A673 (cell line): Measurements from ENCODE around the gene PDGFC. TPM values are rescaled to one million over a fixed set of nuclear protein-coding genes. Genes with fewer than 3 reads are reported as not detected.

ENCODE experiments used
- BruUV-seq: library from RNA; stranded (reverse); fragments of 400-500 nt; replicated peaks from 2 replicates; lab custom pipeline; 2021; lab: Mats Ljungman, UMichigan
- CTCF ChIA-PET: fragments of 300-600 bp; sonication (Branson Sonifier 250); formaldehyde crosslinking; loops from one replicate; lab custom pipeline; 2022; ENCODE audit warnings: antibody characterized with exemption; lab: Charles Lee
- POLR2A ChIA-PET: fragments of 300-600 bp; sonication (Branson Sonifier 250); formaldehyde crosslinking; loops from one replicate; lab custom pipeline; 2022; ENCODE audit warnings: antibody characterized with exemption; ENCODE audit not compliant: low non-redundant PET; lab: Charles Lee
- DNase-seq: peaks from one replicate; pipeline ENCODE4 v3.0.0-alpha.2; 2015; ENCODE audit warnings: low spot score
- H3K27ac ChIP-seq: fragments of 200-600 bp; sonication (generic); 2 replicates; pipeline ENCODE4 v1.5.1; 2016; ENCODE audit warnings: mixed run types, low read depth, mild to moderate bottlenecking, mixed read lengths, antibody characterized with exemption, low read length; ENCODE audit not compliant: poor library complexity, severe bottlenecking
- H3K27me3 ChIP-seq: fragments of 200-600 bp; sonication (generic); replicated peaks from 2 replicates; pipeline ENCODE4 v1.6.1; 2017; ENCODE audit warnings: mixed run types, low read depth, mild to moderate bottlenecking, mixed read lengths, antibody characterized with exemption, low read length; ENCODE audit not compliant: insufficient read depth, poor library complexity
- H3K36me3 ChIP-seq: fragments of 200-600 bp; sonication (generic); 2 replicates; pipeline ENCODE4 v1.6.1; 2016; ENCODE audit warnings: mixed run types, mild to moderate bottlenecking, mixed read lengths, antibody characterized with exemption, low read length; ENCODE audit not compliant: insufficient read depth, poor library complexity, severe bottlenecking
- H3K4me1 ChIP-seq: fragments of 200-600 bp; sonication (generic); 2 replicates; pipeline ENCODE4 v1.6.1; 2017; ENCODE audit warnings: mixed run types, mild to moderate bottlenecking, mixed read lengths, antibody characterized with exemption, low read length; ENCODE audit not compliant: insufficient read depth, poor library complexity, severe bottlenecking
- H3K4me3 ChIP-seq: fragments of 200-600 bp; sonication (generic); 2 replicates; pipeline ENCODE4 v1.5.1; 2016; ENCODE audit warnings: low read depth, mixed run types, mild to moderate bottlenecking, mixed read lengths, low read length; ENCODE audit not compliant: poor library complexity, severe bottlenecking
- H3K9me3 ChIP-seq: fragments of 200-600 bp; sonication (generic); 2 replicates; pipeline ENCODE4 v1.6.1; 2016; ENCODE audit warnings: mixed run types, low read depth, mild to moderate bottlenecking, mixed read lengths, antibody characterized with exemption, low read length; ENCODE audit not compliant: poor library complexity, severe bottlenecking
- CTCF ChIP-seq: fragments of 300-800, 200-600 bp; sonication (generic); conservative IDR thresholded peaks from 2 replicates; pipeline ENCODE4 v1.5.1; 2017; ENCODE audit warnings: low read depth, mild to moderate bottlenecking, antibody characterized with exemption, low read length, moderate library complexity, mixed read lengths
- EZH2 ChIP-seq: fragments of 200-600 bp; sonication (generic); IDR thresholded peaks from 2 replicates; pipeline ENCODE4 v1.6.1; 2017; ENCODE audit warnings: borderline replicate concordance, low read depth, mild to moderate bottlenecking, mixed read lengths, antibody characterized with exemption, low read length; ENCODE audit not compliant: poor library complexity, severe bottlenecking
- intact Hi-C: fragments of 100-400 bp; cut with micrococcal nuclease; formaldehyde crosslinking; loops from one replicate; pipeline ENCODE4 v1.10.0; 2022; ENCODE audit not compliant: unreplicated experiment
- total RNA-seq: library from RNA; stranded (reverse); gene quantifications from 2 replicates; pipeline ENCODE4 v1.2.3, GENCODE V29; 2021

The PDGFC gene
- total RNA-seq, 1 experiment from 2014 or later: 28.0 TPM

GRCh38 chr4:156948133-156948532, 23.5 kb downstream of the PDGFC start:
- H3K27me3 ChIP-seq: no peaks in the 10 kb centered on the region
- H3K9me3 ChIP-seq: no peaks in the 10 kb centered on the region
- no peak overlapping the region for H3K4me3 ChIP-seq
- intact Hi-C loops: no loop called here
- DNase-seq: no peak
- TF ChIP-seq CTCF (no peak), EZH2 (no peak)
- no peaks in the 10 kb centered on the region for H3K36me3 ChIP-seq
- no TSS peak for BruUV-seq
- ChIA-PET POLR2A (no interaction called here), CTCF (interaction anchor here (0.6 kb wide), 1 partner anchor 473 kb away, joined by 8 read pairs; no protein-coding TSS in a partner anchor)
- H3K4me1 ChIP-seq: peaks cover 91% of the 10 kb centered on the region
- H3K27ac ChIP-seq: no peak overlapping the region

GRCh38 chr4:156946516-156947424, 24.8 kb downstream of the PDGFC start:
- POLR2A ChIA-PET: no interaction called here
- DNase-seq: no peak

GRCh38 chr4:156945532-156945931, 26.1 kb downstream of the PDGFC start:
- DNase-seq: no peak
- no peak overlapping the region for H3K4me3 ChIP-seq
- H3K27me3 ChIP-seq: no peaks in the 10 kb centered on the region
- POLR2A ChIA-PET: no interaction called here
- peak overlapping the region; percentile 1 for H3K27ac ChIP-seq
- H3K9me3 ChIP-seq: no peaks in the 10 kb centered on the region
- no TSS peak for BruUV-seq
- intact Hi-C loops: no loop called here
- no peaks in the 10 kb centered on the region for H3K36me3 ChIP-seq
- no peak for TF ChIP-seq EZH2
- no peak for TF ChIP-seq CTCF
- H3K4me1 ChIP-seq: peaks cover 78% of the 10 kb centered on the region
- CTCF ChIA-PET: no interaction called here

More at GRCh38 chr4:156946516-156947424, 24.8 kb downstream of the PDGFC start:
- H3K27me3 ChIP-seq: no peaks in the 10 kb centered on the region
- CTCF ChIA-PET: no interaction called here
- no TSS peak for BruUV-seq
- H3K27ac ChIP-seq: no peak overlapping the region
- H3K4me3 ChIP-seq: no peak overlapping the region
- intact Hi-C loops: no loop called here
- no peaks in the 10 kb centered on the region for H3K36me3 ChIP-seq
- peaks cover 88% of the 10 kb centered on the region for H3K4me1 ChIP-seq
- no peaks in the 10 kb centered on the region for H3K9me3 ChIP-seq
- no peak for TF ChIP-seq CTCF
- TF ChIP-seq EZH2: no peak
